ENCODE data around the gene DOCK4. TPM values are rescaled to one million over a fixed set of nuclear protein-coding genes. Genes with fewer than 3 reads are reported as not detected.

Gene DOCK4
- polyA plus RNA-seq, 1 donor (not counting 4 experiments of a cell fraction or from before 2014, with no cell fraction given) = 13.9 TPM

- DNase-seq (ENCODE audit: low read depth, low spot score) = peak; percentile 7
- Histone ChIP-seq H3K27ac (ENCODE audit: control insufficient read depth, insufficient read depth, low read length) (no peak overlapping the region), H3K27me3 (ENCODE audit: control insufficient read depth, extremely low read depth, insufficient read depth, low read length) (no peaks in the 10 kb centered on the region), H3K4me1 (ENCODE audit: control insufficient read depth, extremely low read depth, insufficient read depth, low read length) (no peaks in the 10 kb centered on the region), H3K4me3 (ENCODE audit: control insufficient read depth in 2 of 3, extremely low read depth in 1 of 3, insufficient read depth in 2 of 3, low read depth in 1 of 3, low read length in 3 of 3) (no peak overlapping the region), H3K79me2 (ENCODE audit: control insufficient read depth, insufficient read depth, low read length) (no peaks in the 10 kb centered on the region), H2AFZ (ENCODE audit: control insufficient read depth, low read length) (no peak overlapping the region), H3K4me2 (ENCODE audit: control insufficient read depth, extremely low read depth, insufficient read depth, low read depth, low read length) (no peak overlapping the region), H4K20me1 (ENCODE audit: control insufficient read depth, extremely low read depth, insufficient read depth, low read length) (no peaks in the 10 kb centered on the region), H3K36me3 (ENCODE audit: control insufficient read depth in 2 of 2, extremely low read depth in 1 of 2, insufficient read depth in 2 of 2, low read length in 2 of 2) (peaks cover 6% of the 10 kb centered on the region in 2 experiments), H3K9me3 (ENCODE audit: control insufficient read depth, low read depth, low read length) (no peaks in the 10 kb centered on the region), H3K9me1 (ENCODE audit: control insufficient read depth, extremely low read depth, insufficient read depth, low read length) (no peaks in the 10 kb centered on the region), H3K9ac (ENCODE audit: control insufficient read depth, extremely low read depth, insufficient read depth, low read length) (no peak overlapping the region)
- dilution Hi-C loops (cut with MboI; ENCODE audit: extremely low pct_ligation_motif_present, low sequenced_read_pairs) = no loop called here
- FAIRE-seq = peak; percentile 32
- TF ChIP-seq CTCF (optimal IDR thresholded peaks at IDR 0.05 in 1 of 3, IDR thresholded peaks at IDR 0.05 in 1 of 3, conservative IDR thresholded peaks at IDR 0.05 in 1 of 3; ENCODE audit: extremely low read depth in 1 of 3, insufficient read depth in 2 of 3, low read length in 3 of 3) = peak; percentile 67 to 70 (median 67)
- no peak for TF ChIP-seq EZH2 (IDR thresholded peaks at IDR 0.05; ENCODE audit: low read length)
Observed at GRCh38 chr7:111741811-111742240, 464.4 kb downstream of the DOCK4 start.

- peaks cover 5% of the 10 kb centered on the region for H3K4me1 ChIP-seq (ENCODE audit: control insufficient read depth, extremely low read depth, insufficient read depth, low read length)
- no peaks in the 10 kb centered on the region for H3K9me1 ChIP-seq (ENCODE audit: control insufficient read depth, extremely low read depth, insufficient read depth, low read length)
- no peaks in the 10 kb centered on the region for H3K27me3 ChIP-seq (ENCODE audit: control insufficient read depth, extremely low read depth, insufficient read depth, low read length)
- H3K27ac ChIP-seq (ENCODE audit: control insufficient read depth, insufficient read depth, low read length) = no peak overlapping the region
- no peak overlapping the region for H3K4me3 ChIP-seq (ENCODE audit: control insufficient read depth in 2 of 3, extremely low read depth in 1 of 3, insufficient read depth in 2 of 3, low read depth in 1 of 3, low read length in 3 of 3)
- H3K4me2 ChIP-seq (ENCODE audit: control insufficient read depth, extremely low read depth, insufficient read depth, low read depth, low read length) = no peak overlapping the region
- no peaks in the 10 kb centered on the region for H3K9me3 ChIP-seq (ENCODE audit: control insufficient read depth, low read depth, low read length)
- H3K9ac ChIP-seq (ENCODE audit: control insufficient read depth, extremely low read depth, insufficient read depth, low read length) = no peak overlapping the region
- TF ChIP-seq EZH2 (IDR thresholded peaks at IDR 0.05; ENCODE audit: low read length) = no peak
- no peaks in the 10 kb centered on the region for H4K20me1 ChIP-seq (ENCODE audit: control insufficient read depth, extremely low read depth, insufficient read depth, low read length)
- H3K36me3 ChIP-seq (ENCODE audit: control insufficient read depth in 2 of 2, extremely low read depth in 1 of 2, insufficient read depth in 2 of 2, low read length in 2 of 2) = peaks cover 4 to 6% of the 10 kb centered on the region in 2 experiments
- no peak overlapping the region for H2AFZ ChIP-seq (ENCODE audit: control insufficient read depth, low read length)
- DNase-seq (ENCODE audit: low read depth, low spot score) (no peak), FAIRE-seq (no peak)
- no peaks in the 10 kb centered on the region for H3K79me2 ChIP-seq (ENCODE audit: control insufficient read depth, insufficient read depth, low read length)
- dilution Hi-C loops (cut with MboI; ENCODE audit: extremely low pct_ligation_motif_present, low sequenced_read_pairs) = no loop called here
Observed at GRCh38 chr7:111740942-111741341, 465.3 kb downstream of the DOCK4 start.

GRCh38 chr7:111736552-111736874 lies 469.7 kb downstream of the DOCK4 start:
- dilution Hi-C loops (cut with MboI; ENCODE audit: extremely low pct_ligation_motif_present, low sequenced_read_pairs) = no loop called here
- peaks cover 5% of the 10 kb centered on the region for H3K4me1 ChIP-seq (ENCODE audit: control insufficient read depth, extremely low read depth, insufficient read depth, low read length)
- H3K4me2 ChIP-seq (ENCODE audit: control insufficient read depth, extremely low read depth, insufficient read depth, low read depth, low read length) = no peak overlapping the region
- no peak overlapping the region for H3K4me3 ChIP-seq (ENCODE audit: control insufficient read depth in 2 of 3, extremely low read depth in 1 of 3, insufficient read depth in 2 of 3, low read depth in 1 of 3, low read length in 3 of 3)
- no peaks in the 10 kb centered on the region for H4K20me1 ChIP-seq (ENCODE audit: control insufficient read depth, extremely low read depth, insufficient read depth, low read length)
- H3K9ac ChIP-seq (ENCODE audit: control insufficient read depth, extremely low read depth, insufficient read depth, low read length) = no peak overlapping the region
- H2AFZ ChIP-seq (ENCODE audit: control insufficient read depth, low read length) = no peak overlapping the region
- H3K9me1 ChIP-seq (ENCODE audit: control insufficient read depth, extremely low read depth, insufficient read depth, low read length) = no peaks in the 10 kb centered on the region
- no peak for DNase-seq (ENCODE audit: low read depth, low spot score)
- H3K27me3 ChIP-seq (ENCODE audit: control insufficient read depth, extremely low read depth, insufficient read depth, low read length) = no peaks in the 10 kb centered on the region
- FAIRE-seq = peak; percentile 44
- no peaks in the 10 kb centered on the region for H3K79me2 ChIP-seq (ENCODE audit: control insufficient read depth, insufficient read depth, low read length)
- H3K27ac ChIP-seq (ENCODE audit: control insufficient read depth, insufficient read depth, low read length) = no peak overlapping the region
- peaks cover 11 to 20% of the 10 kb centered on the region in 2 experiments for H3K36me3 ChIP-seq (ENCODE audit: control insufficient read depth in 2 of 2, extremely low read depth in 1 of 2, insufficient read depth in 2 of 2, low read length in 2 of 2)
- H3K9me3 ChIP-seq (ENCODE audit: control insufficient read depth, low read depth, low read length) = no peaks in the 10 kb centered on the region
- no peak for TF ChIP-seq CTCF (optimal IDR thresholded peaks at IDR 0.05 in 1 of 3, IDR thresholded peaks at IDR 0.05 in 1 of 3, conservative IDR thresholded peaks at IDR 0.05 in 1 of 3; ENCODE audit: extremely low read depth in 1 of 3, insufficient read depth in 2 of 3, low read length in 3 of 3)
- no peak for TF ChIP-seq EZH2 (IDR thresholded peaks at IDR 0.05; ENCODE audit: low read length)
